Colonic mucosa (tissue), 4 donors: Measurements from ENCODE around the gene VAC14. TPM values are rescaled to one million over a fixed set of nuclear protein-coding genes. Genes with fewer than 3 reads are reported as not detected.

Experiments used
- DNase-seq: peaks from one replicate; pipeline ENCODE4 v3.0.0-alpha.2; 2020
- H3K27ac ChIP-seq: fragments of 200-600 bp; one replicate; pipeline ENCODE4 v1.8.0; 2021
- H3K27me3 ChIP-seq: fragments of 200-600 bp; one replicate; pipeline ENCODE4 v1.8.0; 2021
- H3K36me3 ChIP-seq: fragments of 200-600 bp; one replicate; pipeline ENCODE4 v1.8.0; 2021
- H3K4me1 ChIP-seq: fragments of 200-600 bp; one replicate; pipeline ENCODE4 v1.8.0; 2021; ENCODE audit warnings: mild to moderate bottlenecking
- H3K4me3 ChIP-seq: fragments of 200-600 bp; one replicate; pipeline ENCODE4 v1.8.0; 2021
- H3K9ac ChIP-seq, 2 donors: one replicate each; pipeline ENCODE4 v1.7.0; 2013; ENCODE audit warnings: control low read depth in 2 of 2, low read depth in 2 of 2, low read length in 2 of 2
- H3K9me3 ChIP-seq: fragments of 200-600 bp; one replicate; pipeline ENCODE4 v1.8.0; 2021
- CTCF ChIP-seq: fragments of 200-600 bp; IDR thresholded peaks from one replicate; pipeline ENCODE4 v1.8.0; 2022; ENCODE audit warnings: antibody characterized with exemption, mild to moderate bottlenecking
- intact Hi-C: fragments of 100-400 bp; cut with DNase I; formaldehyde crosslinking; loops from one replicate; pipeline ENCODE4 v1.14.1; 2022
- total RNA-seq, 2 donors: library from RNA; stranded (reverse); fragmentation: NEBNext Ultra II Directional in 1 of 2; extraction: Animal tissue kit (Norgen Biotek cat#: 25700) in 1 of 2; gene quantifications; one replicate each; pipeline ENCODE4 v1.2.1, GENCODE V29; 2021
- donor health status: healthy.
- donor health status: DM: no; HTN: no; CAD: no.
- donor health status: DM: no; HTN: no; CAD: no.

Gene VAC14
- total RNA-seq, 2 donors from 2014 or later: 20.7 to 41.8 TPM

- no peak for DNase-seq
- no peak overlapping the region for H3K4me3 ChIP-seq
- no peak for TF ChIP-seq CTCF
- no peaks in the 10 kb centered on the region for H3K36me3 ChIP-seq
- no peak overlapping the region for H3K27ac ChIP-seq
- peaks cover 3% of the 10 kb centered on the region for H3K4me1 ChIP-seq
- intact Hi-C loops: no loop called here
- H3K9me3 ChIP-seq: no peaks in the 10 kb centered on the region
- no peaks in the 10 kb centered on the region for H3K27me3 ChIP-seq
- no peak overlapping the region for H3K9ac ChIP-seq
These were observed 151.7 kb downstream of the VAC14 start for GRCh38 chr16:70649300-70649699.

- Histone ChIP-seq H3K36me3 (no peaks in the 10 kb centered on the region), H3K9me3 (no peaks in the 10 kb centered on the region), H3K27me3 (no peaks in the 10 kb centered on the region), H3K27ac (no peak overlapping the region), H3K9ac (no peak overlapping the region), H3K4me3 (no peak overlapping the region), H3K4me1 (no peaks in the 10 kb centered on the region)
- no peak for TF ChIP-seq CTCF
- intact Hi-C loops: no loop called here
- DNase-seq: no peak
These were observed 152.4 kb downstream of the VAC14 start for GRCh38 chr16:70648606-70649005.

- H3K9ac ChIP-seq: no peak overlapping the region
- no peaks in the 10 kb centered on the region for H3K36me3 ChIP-seq
- no peak overlapping the region for H3K27ac ChIP-seq
- no peak overlapping the region for H3K4me3 ChIP-seq
- intact Hi-C loops: no loop called here
- no peaks in the 10 kb centered on the region for H3K27me3 ChIP-seq
- no peaks in the 10 kb centered on the region for H3K9me3 ChIP-seq
- TF ChIP-seq CTCF: no peak
- DNase-seq: no peak
- H3K4me1 ChIP-seq: no peaks in the 10 kb centered on the region
These were observed 153.3 kb downstream of the VAC14 start for GRCh38 chr16:70647441-70648359.

- H3K4me1 ChIP-seq: no peaks in the 10 kb centered on the region
- intact Hi-C loops: no loop called here
- DNase-seq: no peak
- no peaks in the 10 kb centered on the region for H3K36me3 ChIP-seq
- no peaks in the 10 kb centered on the region for H3K9me3 ChIP-seq
- no peak within 1 kb of the TSS for H3K27ac ChIP-seq
- H3K4me3 ChIP-seq: no peak within 1 kb of the TSS
- no peak within 1 kb of the TSS for H3K9ac ChIP-seq
- H3K27me3 ChIP-seq: no peaks in the 10 kb centered on the region
- no peak for TF ChIP-seq CTCF
These were observed 154.4 kb downstream of the VAC14 start, which contains the start of gene IL34 for GRCh38 chr16:70646260-70647241. Gene IL34, plus strand, starts transcription at chr16:70646559. Its CDS starts 389 bp downstream, at chr16:70646948.
